Nephron (organoid): Measurements from ENCODE around the gene TMEM178A.

ENCODE experiments used
- H3K27ac Mint-ChIP-seq, 3 experiments: 2 replicates each; pipeline ENCODE4 v1.8.0; 2020; ENCODE audit warnings: mixed read lengths in 3 of 3, mild to moderate bottlenecking in 2 of 3, moderate library complexity in 1 of 3
- H3K27me3 Mint-ChIP-seq: 2 replicates; pipeline ENCODE4 v1.8.0; 2021; ENCODE audit warnings: low read depth, mild to moderate bottlenecking, moderate library complexity, mixed read lengths
- H3K36me3 Mint-ChIP-seq: 2 replicates; pipeline ENCODE4 v1.8.0; 2020; ENCODE audit warnings: low read depth, mixed read lengths
- H3K4me1 Mint-ChIP-seq: 2 replicates; pipeline ENCODE4 v1.8.0; 2020; ENCODE audit warnings: mixed read lengths
- H3K4me3 Mint-ChIP-seq, 3 experiments: 2 replicates each; pipeline ENCODE4 v1.8.0; 2020; ENCODE audit warnings: mild to moderate bottlenecking in 3 of 3, mixed read lengths in 3 of 3, moderate library complexity in 2 of 3
- H3K9me3 Mint-ChIP-seq: 2 replicates; pipeline ENCODE4 v1.8.0; 2020; ENCODE audit warnings: mixed read lengths
- CTCF ChIP-seq, 3 experiments: fragments of 200-600 bp; sonication (generic); IDR thresholded peaks; one replicate each; pipeline ENCODE4 v1.5.0; 2021; ENCODE audit warnings: antibody characterized with exemption in 3 of 3; ENCODE audit not compliant: unreplicated experiment in 3 of 3

Gene TMEM178A

GRCh38 chr2:39665811-39666490 lies at the start of gene TMEM178A:
TSS of gene TMEM178A (plus strand) at chr2:39665917. CDS start at chr2:39665975, 58 bp downstream.
- Mint-ChIP-seq H3K4me1 (peaks cover 21% of the 10 kb centered on the region), H3K36me3 (no peaks in the 10 kb centered on the region), H3K27me3 (peaks cover 47% of the 10 kb centered on the region), H3K4me3 (peak within 1 kb of the TSS; percentile 90 to 93 (median 92)), H3K27ac (peak within 1 kb of the TSS; percentile 68 to 91 (median 85)), H3K9me3 (no peaks in the 10 kb centered on the region)
- TF ChIP-seq CTCF (IDR thresholded peaks at IDR 0.05; ENCODE audit: unreplicated experiment in 3 of 3) = no peak

GRCh38 chr2:39618236-39618635 lies 47.5 kb upstream of the TMEM178A start:
- Mint-ChIP-seq H3K27ac (no peak overlapping the region), H3K27me3 (no peaks in the 10 kb centered on the region), H3K4me3 (no peak overlapping the region), H3K4me1 (peaks cover 12% of the 10 kb centered on the region), H3K9me3 (no peaks in the 10 kb centered on the region), H3K36me3 (no peaks in the 10 kb centered on the region)
- TF ChIP-seq CTCF (IDR thresholded peaks at IDR 0.05; ENCODE audit: unreplicated experiment in 3 of 3) = no peak

- H3K9me3 Mint-ChIP-seq = no peaks in the 10 kb centered on the region
- H3K36me3 Mint-ChIP-seq = no peaks in the 10 kb centered on the region
- H3K4me1 Mint-ChIP-seq = peaks cover 16% of the 10 kb centered on the region
- TF ChIP-seq CTCF (IDR thresholded peaks at IDR 0.05; ENCODE audit: unreplicated experiment in 3 of 3) = no peak
- H3K27ac Mint-ChIP-seq = no peak overlapping the region
- H3K4me3 Mint-ChIP-seq = no peak overlapping the region
- no peaks in the 10 kb centered on the region for H3K27me3 Mint-ChIP-seq
Measured at GRCh38 chr2:39618736-39619135, 47.0 kb upstream of the TMEM178A start.

- Mint-ChIP-seq H3K36me3 (no peaks in the 10 kb centered on the region), H3K4me1 (peaks cover 23% of the 10 kb centered on the region), H3K27me3 (no peaks in the 10 kb centered on the region), H3K9me3 (no peaks in the 10 kb centered on the region), H3K27ac (peak overlapping the region in 1 of 3 experiments; percentile 1), H3K4me3 (peak overlapping the region in 1 of 3 experiments; percentile 3)
- no peak for TF ChIP-seq CTCF (IDR thresholded peaks at IDR 0.05; ENCODE audit: unreplicated experiment in 3 of 3)
Measured at GRCh38 chr2:39620067-39620466, 45.6 kb upstream of the TMEM178A start.

GRCh38 chr2:39621596-39621995 lies 44.1 kb upstream of the TMEM178A start:
- Mint-ChIP-seq H3K4me3 (no peak overlapping the region), H3K9me3 (no peaks in the 10 kb centered on the region), H3K36me3 (no peaks in the 10 kb centered on the region), H3K4me1 (peaks cover 36% of the 10 kb centered on the region), H3K27me3 (no peaks in the 10 kb centered on the region), H3K27ac (no peak overlapping the region)
- TF ChIP-seq CTCF (IDR thresholded peaks at IDR 0.05; ENCODE audit: unreplicated experiment in 3 of 3) = no peak

GRCh38 chr2:39622860-39623259 lies 42.9 kb upstream of the TMEM178A start:
- Mint-ChIP-seq H3K4me1 (peaks cover 39% of the 10 kb centered on the region), H3K4me3 (no peak overlapping the region), H3K27me3 (no peaks in the 10 kb centered on the region), H3K36me3 (no peaks in the 10 kb centered on the region), H3K27ac (no peak overlapping the region), H3K9me3 (no peaks in the 10 kb centered on the region)
- no peak for TF ChIP-seq CTCF (IDR thresholded peaks at IDR 0.05; ENCODE audit: unreplicated experiment in 3 of 3)
